Upper lobe of left lung (tissue), 6 donors: ENCODE data around the gene CIPC. TPM values are rescaled to one million over a fixed set of nuclear protein-coding genes. Genes with fewer than 3 reads are reported as not detected.

Source experiments
- ATAC-seq, 2 donors: fragments of 200-7000 bp; cut with Tn5 transposase; one replicate each; pipeline ENCODE4 v1.9.1; 2022; ENCODE audit warnings: mild to moderate bottlenecking in 2 of 2, moderate library complexity in 2 of 2; ENCODE audit not compliant: low FRiP score in 2 of 2
- DNase-seq, 2 donors: peaks; one replicate each; pipeline ENCODE4 v3.0.0-alpha.2; 2019 to 2020
- H3K27ac ChIP-seq, 4 donors: fragments of 200-600 bp; sonication (generic); one replicate each; pipeline ENCODE4 v1.5.1; 2016 to 2019
- H3K27me3 ChIP-seq, 4 donors: fragments of 200-600 bp; sonication (generic); one replicate each; pipeline ENCODE4 v1.5.1; 2017 to 2019
- H3K36me3 ChIP-seq, 4 donors: fragments of 200-600 bp; sonication (generic); one replicate each; pipeline ENCODE4 v1.5.1; 2016 to 2019
- H3K4me1 ChIP-seq, 4 donors: fragments of 200-600 bp; sonication (generic); one replicate each; pipeline ENCODE4 v1.5.1; 2018 to 2019
- H3K4me3 ChIP-seq, 4 donors: fragments of 200-600 bp; sonication (generic); one replicate each; pipeline ENCODE4 v1.5.1; 2017 to 2019; ENCODE audit warnings: mild to moderate bottlenecking in 2 of 4, moderate library complexity in 1 of 4
- H3K9me3 ChIP-seq, 4 donors: fragments of 200-600 bp; sonication (generic); one replicate each; pipeline ENCODE4 v1.5.1; 2018 to 2019
- CTCF ChIP-seq, 6 experiments: fragments of 450-650 bp in 4 of 6; fragments of 200-600 bp in 2 of 6; sonication (generic) in 2 of 6; IDR thresholded peaks; one replicate each; pipeline ENCODE4 v1.5.1; 2016 to 2019; ENCODE audit warnings: antibody characterized with exemption in 6 of 6
- EP300 ChIP-seq, 4 donors: sonication (generic); formaldehyde crosslinking; IDR thresholded peaks; one replicate each; pipeline ENCODE4 v1.5.1; 2017; ENCODE audit warnings: antibody characterized with exemption in 4 of 4, control low read depth in 2 of 4
- POLR2A ChIP-seq, 4 donors: fragments of 450-650 bp; IDR thresholded peaks; one replicate each; pipeline ENCODE4 v1.5.1; 2016 to 2017; ENCODE audit warnings: antibody characterized with exemption in 4 of 4, mild to moderate bottlenecking in 2 of 4
- POLR2AphosphoS5 ChIP-seq, 2 donors: sonication (generic); formaldehyde crosslinking; IDR thresholded peaks; one replicate each; pipeline ENCODE4 v1.5.1; 2017; ENCODE audit warnings: antibody characterized with exemption in 2 of 2
- WGBS, 2 donors: methylation state at CpG; one replicate each; pipeline ENCODE4 v1.1.5; 2017 to 2018; 5-methylcytosine and 5-hydroxymethylcytosine counted together
- total RNA-seq, 6 donors: library from RNA; depleted of rRNA in 4 of 6; stranded (reverse); fragments of >200 nt in 4 of 6; gene quantifications; one replicate each; pipeline versions ENCODE4 v1.1.0 to v1.2.1, GENCODE V29; 2016 to 2021
- donor health status: DM: no; HTN: no; CAD: no; lungs with moderate emphysema.
- donor health status: DM: no; HTN: yes; CAD: no; lungs with severe emphysema.

Gene CIPC
- total RNA-seq, 6 donors from 2014 or later: 25.1 to 42.4 (median 32.7) TPM

DNA sequence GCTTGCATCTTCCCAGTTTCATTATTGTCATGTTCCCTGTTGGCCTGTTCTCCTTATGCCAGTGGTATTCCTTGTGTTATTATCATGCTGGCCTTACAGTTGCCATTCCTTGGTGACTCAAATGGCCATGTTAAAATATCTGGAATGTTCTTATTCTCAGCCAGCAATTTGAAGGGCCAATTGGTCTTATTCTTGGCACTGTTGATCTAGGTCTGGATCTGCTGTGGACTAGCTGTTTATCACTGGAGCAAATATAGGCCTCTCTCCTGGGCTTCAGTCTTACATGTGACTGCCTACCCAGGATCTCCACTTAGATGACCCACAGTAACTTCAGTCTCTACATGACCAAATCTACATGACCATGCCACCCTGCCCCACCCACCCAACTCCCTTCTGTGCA is 5.4 kb downstream of the CIPC start:
- no peak overlapping the region for H3K27ac ChIP-seq
- H3K36me3 ChIP-seq: peaks cover 0 to 30% (median 5%) of the 10 kb centered on the region in 4 donors
- peaks cover 33 to 42% (median 36%) of the 10 kb centered on the region in 4 donors for H3K4me1 ChIP-seq
- ATAC-seq (no peak), DNase-seq (no peak)
- no peaks in the 10 kb centered on the region for H3K27me3 ChIP-seq
- H3K9me3 ChIP-seq: no peaks in the 10 kb centered on the region
- TF ChIP-seq EP300 (IDR thresholded peaks at IDR 0.05) (no peak), POLR2AphosphoS5 (IDR thresholded peaks at IDR 0.05) (no peak), POLR2A (IDR thresholded peaks at IDR 0.05) (no peak)
- H3K4me3 ChIP-seq: no peak overlapping the region

- no peaks in the 10 kb centered on the region for H3K27me3 ChIP-seq
- peaks cover 30 to 38% (median 34%) of the 10 kb centered on the region in 4 donors for H3K4me1 ChIP-seq
- H3K9me3 ChIP-seq: no peaks in the 10 kb centered on the region
- H3K27ac ChIP-seq: no peak overlapping the region
- TF ChIP-seq POLR2A (IDR thresholded peaks at IDR 0.05): no peak
- TF ChIP-seq CTCF (IDR thresholded peaks at IDR 0.05): no peak
- TF ChIP-seq POLR2AphosphoS5 (IDR thresholded peaks at IDR 0.05): no peak
- TF ChIP-seq EP300 (IDR thresholded peaks at IDR 0.05): no peak
- WGBS, 2 donors: 92 to 100% methylated on average over 4 to 6 of the region's 6 CpGs
- no peak for ATAC-seq
- no peak for DNase-seq
- peaks cover 0 to 35% (median 5%) of the 10 kb centered on the region in 4 donors for H3K36me3 ChIP-seq
- no peak overlapping the region for H3K4me3 ChIP-seq
Measured at GRCh38 chr14:77103951-77104350, 5.9 kb downstream of the CIPC start.

- no peak for TF ChIP-seq CTCF (IDR thresholded peaks at IDR 0.05)
- no peak for TF ChIP-seq POLR2AphosphoS5 (IDR thresholded peaks at IDR 0.05)
- no peak for TF ChIP-seq POLR2A (IDR thresholded peaks at IDR 0.05)
- no peak for TF ChIP-seq EP300 (IDR thresholded peaks at IDR 0.05)
- ATAC-seq (no peak), DNase-seq (no peak)
- no peak overlapping the region for H3K4me3 ChIP-seq
- no peaks in the 10 kb centered on the region for H3K27me3 ChIP-seq
- no peak overlapping the region for H3K27ac ChIP-seq
- H3K9me3 ChIP-seq: no peaks in the 10 kb centered on the region
- peaks cover 26 to 35% (median 30%) of the 10 kb centered on the region in 4 donors for H3K4me1 ChIP-seq
- peaks cover 0 to 39% (median 5%) of the 10 kb centered on the region in 4 donors for H3K36me3 ChIP-seq
- 86 to 90% methylated on average over 3 of the region's 3 CpGs for WGBS, 2 donors
Measured at GRCh38 chr14:77104393-77104792, 6.3 kb downstream of the CIPC start.

GRCh38 chr14:77105145-77105939 is 7.3 kb downstream of the CIPC start:
- H3K27ac ChIP-seq: no peak overlapping the region
- no peak overlapping the region for H3K4me3 ChIP-seq
- ATAC-seq (no peak), DNase-seq (no peak)
- H3K4me1 ChIP-seq: peaks cover 16 to 31% (median 22%) of the 10 kb centered on the region in 4 donors
- H3K36me3 ChIP-seq: peaks cover 2 to 48% (median 6%) of the 10 kb centered on the region in 4 donors
- WGBS, 2 donors: 82% methylated on average over 6 of the region's 6 CpGs
- TF ChIP-seq POLR2A (IDR thresholded peaks at IDR 0.05) (no peak), CTCF (IDR thresholded peaks at IDR 0.05) (no peak), POLR2AphosphoS5 (IDR thresholded peaks at IDR 0.05) (no peak), EP300 (IDR thresholded peaks at IDR 0.05) (no peak)
- H3K9me3 ChIP-seq: no peaks in the 10 kb centered on the region
- no peaks in the 10 kb centered on the region for H3K27me3 ChIP-seq

DNA sequence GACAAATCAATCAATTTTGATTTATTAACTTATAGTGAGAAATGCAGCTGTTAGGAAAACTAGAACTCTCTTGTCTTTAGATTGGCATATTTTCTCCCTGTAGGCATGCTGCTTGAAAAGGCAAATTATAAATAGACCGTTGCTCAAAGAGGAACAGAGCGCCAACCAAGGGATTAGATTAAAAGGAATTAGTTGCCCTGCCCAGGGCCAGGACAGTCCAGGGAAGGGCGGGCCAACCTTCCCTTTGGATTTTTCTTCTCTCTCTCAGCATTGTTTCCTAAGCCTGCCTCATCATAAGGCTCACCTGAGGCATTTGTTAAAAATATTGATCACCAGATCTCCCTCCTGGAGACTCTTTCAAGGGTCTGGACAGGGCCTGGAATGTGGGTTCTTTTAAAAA is 8.6 kb downstream of the CIPC start:
- H3K27me3 ChIP-seq: no peaks in the 10 kb centered on the region
- no peak for TF ChIP-seq POLR2A (IDR thresholded peaks at IDR 0.05)
- TF ChIP-seq CTCF (IDR thresholded peaks at IDR 0.05): no peak
- no peak for TF ChIP-seq EP300 (IDR thresholded peaks at IDR 0.05)
- no peak for TF ChIP-seq POLR2AphosphoS5 (IDR thresholded peaks at IDR 0.05)
- 75 to 76% methylated on average over 3 of the region's 3 CpGs for WGBS, 2 donors
- ATAC-seq: no peak
- no peak for DNase-seq
- H3K4me1 ChIP-seq: peaks cover 16 to 29% (median 23%) of the 10 kb centered on the region in 4 donors
- H3K4me3 ChIP-seq: no peak overlapping the region
- H3K36me3 ChIP-seq: peaks cover 2 to 53% (median 9%) of the 10 kb centered on the region in 4 donors
- H3K9me3 ChIP-seq: no peaks in the 10 kb centered on the region
- H3K27ac ChIP-seq: peak overlapping the region in 1 of 4 donors; percentile 28
